ENCODE results near the gene MYO16.

DNA sequence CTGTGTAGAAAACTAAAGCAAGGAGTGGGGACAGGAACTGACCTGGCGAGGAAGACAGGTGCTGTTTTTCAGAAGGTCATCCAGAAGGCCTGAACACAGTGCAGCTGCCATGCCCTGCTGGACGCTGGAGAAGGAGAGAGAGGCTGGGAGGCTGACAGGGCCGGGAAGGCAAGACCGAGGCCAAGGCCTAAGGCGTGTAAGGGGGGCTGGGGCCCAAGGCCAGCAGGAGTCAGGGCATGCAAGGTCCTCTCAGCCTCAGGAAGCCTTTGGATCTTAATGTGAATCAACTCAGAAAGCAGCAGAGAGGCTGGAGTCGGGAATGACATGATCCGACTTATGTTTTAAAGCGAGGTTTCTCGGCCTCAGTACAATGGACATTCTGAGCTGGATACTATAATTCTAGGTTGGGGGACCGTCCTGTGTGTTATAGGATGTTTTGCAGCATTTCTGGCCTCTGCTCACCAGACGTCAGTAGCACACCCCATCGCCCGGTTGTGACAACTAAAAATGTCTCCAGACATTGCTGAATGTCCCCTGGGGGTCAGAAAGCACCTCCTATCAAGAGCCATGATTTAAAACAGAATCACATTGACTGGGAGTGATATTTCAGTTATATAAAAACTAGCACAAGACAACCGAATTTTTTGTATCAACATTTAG, 530.4 kb downstream of the MYO16 start:
- TF ChIP-seq, protein P1, sequence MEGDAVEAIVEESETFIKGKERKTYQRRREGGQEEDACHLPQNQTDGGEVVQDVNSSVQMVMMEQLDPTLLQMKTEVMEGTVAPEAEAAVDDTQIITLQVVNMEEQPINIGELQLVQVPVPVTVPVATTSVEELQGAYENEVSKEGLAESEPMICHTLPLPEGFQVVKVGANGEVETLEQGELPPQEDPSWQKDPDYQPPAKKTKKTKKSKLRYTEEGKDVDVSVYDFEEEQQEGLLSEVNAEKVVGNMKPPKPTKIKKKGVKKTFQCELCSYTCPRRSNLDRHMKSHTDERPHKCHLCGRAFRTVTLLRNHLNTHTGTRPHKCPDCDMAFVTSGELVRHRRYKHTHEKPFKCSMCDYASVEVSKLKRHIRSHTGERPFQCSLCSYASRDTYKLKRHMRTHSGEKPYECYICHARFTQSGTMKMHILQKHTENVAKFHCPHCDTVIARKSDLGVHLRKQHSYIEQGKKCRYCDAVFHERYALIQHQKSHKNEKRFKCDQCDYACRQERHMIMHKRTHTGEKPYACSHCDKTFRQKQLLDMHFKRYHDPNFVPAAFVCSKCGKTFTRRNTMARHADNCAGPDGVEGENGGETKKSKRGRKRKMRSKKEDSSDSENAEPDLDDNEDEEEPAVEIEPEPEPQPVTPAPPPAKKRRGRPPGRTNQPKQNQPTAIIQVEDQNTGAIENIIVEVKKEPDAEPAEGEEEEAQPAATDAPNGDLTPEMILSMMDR (IDR thresholded peaks at IDR 0.05), result no peak
- TF ChIP-seq POLR2AphosphoS5 (IDR thresholded peaks at IDR 0.05), result no peak
